Fibroblast of pulmonary artery (primary cell): ENCODE data around the gene NCOA3.

Experiments used
- DNase-seq: peaks from one replicate; pipeline ENCODE4 v3.0.0-alpha.2; 2010; ENCODE audit warnings: low read depth
- H3K4me3 ChIP-seq: replicated peaks from 2 replicates; pipeline ENCODE4 v1.5.1; 2011; ENCODE audit warnings: low read depth, mild to moderate bottlenecking, control low read depth, low read length, moderate library complexity
- CTCF ChIP-seq: IDR thresholded peaks from 2 replicates; pipeline ENCODE4 v1.5.1; 2011; ENCODE audit warnings: mild to moderate bottlenecking, control low read depth, low read length, inconsistent platforms; ENCODE audit errors: missing control alignments

NCOA3 gene

GRCh38 chr20:47479093-47479492 lies 22.6 kb upstream of the NCOA3 start:
- no peak for DNase-seq
- no peak for TF ChIP-seq CTCF
- no peak overlapping the region for H3K4me3 ChIP-seq

GRCh38 chr20:47479506-47479905 lies 22.2 kb upstream of the NCOA3 start:
- no peak overlapping the region for H3K4me3 ChIP-seq
- peak; percentile 30 for DNase-seq

GRCh38 chr20:47480239-47480638 lies 21.4 kb upstream of the NCOA3 start:
- H3K4me3 ChIP-seq, result no peak overlapping the region
- no peak for DNase-seq
- no peak for TF ChIP-seq CTCF

More at GRCh38 chr20:47479506-47479905, 22.2 kb upstream of the NCOA3 start:
- no peak for TF ChIP-seq CTCF

- no peak for DNase-seq
- H3K4me3 ChIP-seq, result no peak overlapping the region
- no peak for TF ChIP-seq CTCF
Observed at GRCh38 chr20:47480705-47481104, 21.0 kb upstream of the NCOA3 start.

GRCh38 chr20:47481330-47482216 lies 20.1 kb upstream of the NCOA3 start:
- H3K4me3 ChIP-seq, result no peak overlapping the region

GRCh38 chr20:47482705-47483104 lies 19.0 kb upstream of the NCOA3 start:
- no peak for DNase-seq
- no peak overlapping the region for H3K4me3 ChIP-seq
- TF ChIP-seq CTCF, result no peak

More at GRCh38 chr20:47481330-47482216, 20.1 kb upstream of the NCOA3 start:
- TF ChIP-seq CTCF, result no peak
- DNase-seq, result no peak

- no peak overlapping the region for H3K4me3 ChIP-seq
- DNase-seq, result no peak
- no peak for TF ChIP-seq CTCF
Observed at GRCh38 chr20:47484303-47484702, 17.4 kb upstream of the NCOA3 start.
